Measurements from ENCODE around the gene NEAT1.

DNA sequence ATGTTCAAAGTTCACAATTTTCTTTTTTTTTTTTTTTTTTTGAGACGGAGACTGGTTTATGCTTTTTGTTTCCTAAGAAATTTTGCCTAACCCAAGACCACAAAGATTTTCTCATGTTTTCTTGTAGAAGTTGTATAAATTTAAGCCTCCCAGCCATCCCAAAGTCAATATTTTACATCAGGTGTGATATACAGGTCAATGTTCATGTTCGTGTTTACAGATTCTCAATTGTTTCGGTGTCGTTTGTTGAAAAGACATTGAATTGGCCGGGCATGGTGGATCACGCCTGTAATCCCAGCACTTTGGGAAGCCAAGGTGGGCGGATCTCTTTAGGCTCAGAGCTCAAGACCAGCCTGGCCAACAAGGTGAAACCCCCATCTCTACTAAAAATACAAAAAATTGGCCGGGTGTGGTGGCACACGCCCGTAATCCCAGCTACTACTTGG is 20.8 kb upstream of the NEAT1 start:
- TF ChIP-seq, protein P1, sequence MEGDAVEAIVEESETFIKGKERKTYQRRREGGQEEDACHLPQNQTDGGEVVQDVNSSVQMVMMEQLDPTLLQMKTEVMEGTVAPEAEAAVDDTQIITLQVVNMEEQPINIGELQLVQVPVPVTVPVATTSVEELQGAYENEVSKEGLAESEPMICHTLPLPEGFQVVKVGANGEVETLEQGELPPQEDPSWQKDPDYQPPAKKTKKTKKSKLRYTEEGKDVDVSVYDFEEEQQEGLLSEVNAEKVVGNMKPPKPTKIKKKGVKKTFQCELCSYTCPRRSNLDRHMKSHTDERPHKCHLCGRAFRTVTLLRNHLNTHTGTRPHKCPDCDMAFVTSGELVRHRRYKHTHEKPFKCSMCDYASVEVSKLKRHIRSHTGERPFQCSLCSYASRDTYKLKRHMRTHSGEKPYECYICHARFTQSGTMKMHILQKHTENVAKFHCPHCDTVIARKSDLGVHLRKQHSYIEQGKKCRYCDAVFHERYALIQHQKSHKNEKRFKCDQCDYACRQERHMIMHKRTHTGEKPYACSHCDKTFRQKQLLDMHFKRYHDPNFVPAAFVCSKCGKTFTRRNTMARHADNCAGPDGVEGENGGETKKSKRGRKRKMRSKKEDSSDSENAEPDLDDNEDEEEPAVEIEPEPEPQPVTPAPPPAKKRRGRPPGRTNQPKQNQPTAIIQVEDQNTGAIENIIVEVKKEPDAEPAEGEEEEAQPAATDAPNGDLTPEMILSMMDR (conservative IDR thresholded peaks at IDR 0.05) = no peak
- no peak for TF ChIP-seq EZH2 (IDR thresholded peaks at IDR 0.05; ENCODE audit: low read depth)
